Ectodermal cell (in vitro differentiated cells): ENCODE measurements around the gene NACC2. TPM values are rescaled to one million over a fixed set of nuclear protein-coding genes. Genes with fewer than 3 reads are reported as not detected.

Experiments used
- H3K27ac ChIP-seq: 2 replicates; pipeline ENCODE4 v1.7.0; 2013; ENCODE audit warnings: mild to moderate bottlenecking, low read depth, low read length; ENCODE audit not compliant: insufficient read depth, poor library complexity, severe bottlenecking
- H3K27me3 ChIP-seq: 2 replicates; pipeline ENCODE4 v1.7.0; 2013; ENCODE audit warnings: mild to moderate bottlenecking, low read length; ENCODE audit not compliant: insufficient read depth, control insufficient read depth, poor library complexity, severe bottlenecking
- H3K36me3 ChIP-seq: one replicate; pipeline ENCODE4 v1.7.0; 2013; ENCODE audit warnings: low read length; ENCODE audit not compliant: control insufficient read depth, insufficient read depth
- H3K4me1 ChIP-seq: one replicate; pipeline ENCODE4 v1.7.0; 2013; ENCODE audit warnings: low read length; ENCODE audit not compliant: control insufficient read depth, insufficient read depth
- H3K4me3 ChIP-seq: 2 replicates; pipeline ENCODE4 v1.7.0; 2013; ENCODE audit warnings: low read depth, low read length, control low read depth; ENCODE audit not compliant: insufficient read depth
- H3K9me3 ChIP-seq: 2 replicates; pipeline ENCODE4 v1.7.0; 2013; ENCODE audit warnings: mild to moderate bottlenecking, low read length, moderate library complexity; ENCODE audit not compliant: control insufficient read depth
- WGBS, 2 experiments: methylation state at CpG; one replicate each; pipeline ENCODE4 v1.1.7; 2013; ENCODE audit warnings: missing lambda C conversion rate in 2 of 2; 5-methylcytosine and 5-hydroxymethylcytosine counted together
- polyA plus RNA-seq, 4 experiments: library from polyadenylated mRNA; stranded (reverse); fragments of 50-300 nt; gene quantifications; one replicate each; pipeline ENCODE4 v1.2.3, GENCODE V29; 2013

The NACC2 gene
- 5.1 TPM for polyA plus RNA-seq (2013, experiment 1 of 4)
- polyA plus RNA-seq (2013, experiment 2 of 4), result 5.8 TPM
- polyA plus RNA-seq (2013, experiment 3 of 4), result 4.9 TPM
- 4.5 TPM for polyA plus RNA-seq (2013, experiment 4 of 4)

DNA sequence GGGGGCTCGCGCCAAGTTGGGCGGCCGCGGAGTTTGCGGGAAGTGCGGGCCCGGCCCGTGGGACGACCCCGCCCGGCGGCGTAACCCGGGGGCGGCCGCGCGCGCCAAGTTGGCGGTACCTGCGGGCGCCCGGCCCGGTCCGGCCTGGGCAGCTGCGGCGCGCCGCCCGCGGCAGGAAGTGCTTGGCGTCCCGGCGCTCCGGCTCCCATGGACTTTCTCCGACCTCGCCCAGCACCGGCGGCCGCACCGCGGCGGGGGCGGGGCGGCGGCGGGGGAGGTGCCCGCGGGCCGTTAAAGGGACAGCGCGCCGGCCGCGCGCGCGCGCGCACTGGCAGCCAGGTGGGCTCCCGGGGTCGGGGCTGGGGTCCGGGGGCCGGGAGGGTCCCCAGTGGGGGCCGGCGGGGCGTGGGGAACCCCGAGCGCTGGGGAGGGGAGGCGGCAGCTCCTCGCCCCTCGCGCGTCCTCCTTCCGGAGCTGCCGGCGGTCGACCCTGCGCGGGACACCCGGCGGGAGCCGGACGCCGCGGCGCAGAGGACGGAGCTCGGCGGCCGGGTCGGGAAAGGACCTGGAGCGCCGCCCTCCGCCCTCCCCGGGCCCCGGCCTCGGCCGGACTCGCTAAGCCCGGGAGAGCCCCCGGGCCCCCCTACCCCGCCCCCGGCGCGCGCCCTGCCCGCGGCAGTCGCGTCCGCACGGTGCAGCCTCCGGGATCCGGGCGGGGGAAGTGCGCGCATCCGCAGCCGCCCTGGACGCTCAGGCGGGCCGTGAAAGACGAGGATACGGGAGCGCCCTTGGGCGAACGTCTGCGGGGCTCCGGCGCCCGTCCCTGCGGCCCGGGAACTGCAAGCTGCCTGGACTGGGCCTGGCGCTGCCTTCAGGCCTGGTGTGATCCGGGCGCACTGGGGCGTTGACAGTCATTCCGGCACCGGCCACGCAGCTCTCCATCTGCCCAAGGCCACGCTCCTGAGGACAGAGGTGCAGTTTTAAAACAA, at the start of gene NACC2:
NACC2 (minus strand) TSS at position 220 of the 989 bp plus-strand sequence. CDS start 44,768 bp downstream, outside the sequence.
- H3K9me3 ChIP-seq, result no peaks in the 10 kb centered on the region
- 3% methylated on average over 143 of the region's 143 CpGs for WGBS, 2 experiments
- H3K4me1 ChIP-seq, result peaks cover 39% of the 10 kb centered on the region
- peak within 1 kb of the TSS; percentile 52 for H3K4me3 ChIP-seq
- H3K27me3 ChIP-seq, result peaks cover 39% of the 10 kb centered on the region
- H3K36me3 ChIP-seq, result no peaks in the 10 kb centered on the region
- H3K27ac ChIP-seq, result no peak within 1 kb of the TSS

- Histone ChIP-seq H3K4me3 (no peak overlapping the region), H3K27ac (no peak overlapping the region), H3K4me1 (peaks cover 13% of the 10 kb centered on the region), H3K9me3 (no peaks in the 10 kb centered on the region), H3K36me3 (no peaks in the 10 kb centered on the region), H3K27me3 (peaks cover 2% of the 10 kb centered on the region)
- WGBS, 2 experiments, result 93 to 94% methylated on average over 11 of the region's 11 CpGs
Observed at GRCh38 chr9:136144450-136144849, 49.4 kb upstream of the NACC2 start.

DNA sequence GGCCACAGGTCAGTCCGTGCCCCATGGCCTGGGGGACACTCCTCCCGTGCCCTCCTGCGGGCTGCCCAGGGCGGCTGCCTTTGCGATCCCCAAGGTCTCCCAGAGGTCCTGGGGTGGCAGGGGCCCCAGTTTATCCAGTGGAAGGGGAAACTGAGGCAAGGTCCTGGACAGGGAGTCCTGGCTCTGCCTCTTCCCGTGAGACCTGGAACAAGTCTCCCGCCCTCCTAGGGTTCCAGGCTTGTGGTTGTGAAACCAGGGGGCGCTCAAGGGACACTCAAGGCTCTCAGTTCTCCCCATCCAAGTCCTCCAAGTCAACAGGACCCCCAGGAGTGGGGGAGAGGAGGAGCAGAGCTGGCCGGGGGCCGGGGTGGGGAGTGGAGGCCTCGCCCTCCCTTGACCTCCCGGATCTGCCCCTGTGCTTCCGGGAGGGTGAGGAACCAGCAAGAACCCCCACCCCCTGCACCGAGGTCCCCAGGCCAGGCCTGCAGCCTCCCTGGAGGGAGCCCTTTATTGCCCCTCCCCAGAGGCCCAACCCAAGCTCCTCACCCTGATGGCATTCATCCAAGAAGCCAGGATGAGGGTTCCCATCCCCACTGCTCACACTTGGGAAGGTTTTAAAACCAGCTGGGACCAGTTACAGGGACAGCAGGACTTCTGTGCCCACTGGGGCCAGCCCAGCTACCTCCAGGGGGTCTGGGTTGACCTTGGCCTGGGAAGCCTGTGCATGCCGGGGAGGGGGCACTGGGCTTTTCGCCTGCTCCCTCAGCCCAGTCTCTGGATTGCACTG, 48.3 kb upstream of the NACC2 start:
- Histone ChIP-seq H3K36me3 (no peaks in the 10 kb centered on the region), H3K27me3 (no peaks in the 10 kb centered on the region), H3K4me3 (no peak overlapping the region), H3K4me1 (peaks cover 6% of the 10 kb centered on the region), H3K9me3 (no peaks in the 10 kb centered on the region), H3K27ac (no peak overlapping the region)
- WGBS, 2 experiments, result 60 to 63% methylated on average over 15 to 16 of the region's 16 CpGs

- Histone ChIP-seq H3K36me3 (no peaks in the 10 kb centered on the region), H3K27me3 (no peaks in the 10 kb centered on the region), H3K4me1 (peaks cover under 1% of the 10 kb centered on the region), H3K9me3 (no peaks in the 10 kb centered on the region), H3K27ac (no peak overlapping the region), H3K4me3 (no peak overlapping the region)
- 49 to 51% methylated on average over 13 of the region's 13 CpGs for WGBS, 2 experiments
Observed at GRCh38 chr9:136142859-136143214, 47.7 kb upstream of the NACC2 start.

- H3K4me3 ChIP-seq, result no peak overlapping the region
- H3K4me1 ChIP-seq, result no peaks in the 10 kb centered on the region
- H3K36me3 ChIP-seq, result no peaks in the 10 kb centered on the region
- no peaks in the 10 kb centered on the region for H3K9me3 ChIP-seq
- no peak overlapping the region for H3K27ac ChIP-seq
- no peaks in the 10 kb centered on the region for H3K27me3 ChIP-seq
- WGBS, 2 experiments, result 72 to 73% methylated on average over 6 of the region's 6 CpGs
Observed at GRCh38 chr9:136142414-136142796, 47.3 kb upstream of the NACC2 start.

- H3K27ac ChIP-seq, result no peak overlapping the region
- H3K9me3 ChIP-seq, result no peaks in the 10 kb centered on the region
- WGBS, 2 experiments, result 87 to 88% methylated on average over 19 of the region's 19 CpGs
- no peaks in the 10 kb centered on the region for H3K36me3 ChIP-seq
- no peak overlapping the region for H3K4me3 ChIP-seq
- no peaks in the 10 kb centered on the region for H3K27me3 ChIP-seq
- H3K4me1 ChIP-seq, result no peaks in the 10 kb centered on the region
Observed at GRCh38 chr9:136141682-136142413, 46.8 kb upstream of the NACC2 start.

- Histone ChIP-seq H3K4me1 (no peaks in the 10 kb centered on the region), H3K9me3 (no peaks in the 10 kb centered on the region), H3K36me3 (no peaks in the 10 kb centered on the region), H3K27ac (no peak overlapping the region), H3K27me3 (no peaks in the 10 kb centered on the region), H3K4me3 (no peak overlapping the region)
- WGBS, 2 experiments, result 84 to 91% methylated on average over 13 to 14 of the region's 14 CpGs
Observed at GRCh38 chr9:136140966-136141365, 45.9 kb upstream of the NACC2 start.

DNA sequence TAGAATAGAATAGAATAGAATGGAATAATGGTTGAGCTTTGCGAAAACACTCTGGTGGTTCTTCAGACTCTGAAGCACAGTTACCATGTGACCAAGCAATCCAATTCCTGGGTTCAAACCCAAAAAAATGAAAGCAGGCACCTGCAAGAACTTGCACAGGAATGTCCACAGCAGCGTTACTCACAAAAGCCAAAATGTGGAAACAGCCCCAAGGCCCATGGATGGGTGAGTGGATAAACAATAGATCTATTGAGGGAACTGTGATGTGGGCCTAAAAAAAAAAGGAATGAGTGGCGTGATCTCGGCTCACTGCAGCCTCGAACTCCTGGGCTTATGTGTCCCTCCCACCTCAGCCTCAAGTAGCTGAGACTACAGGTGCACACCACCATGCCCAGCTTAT, 45.0 kb upstream of the NACC2 start:
- 91 to 95% methylated on average over 5 of the region's 5 CpGs for WGBS, 2 experiments
- Histone ChIP-seq H3K4me1 (no peaks in the 10 kb centered on the region), H3K36me3 (no peaks in the 10 kb centered on the region), H3K4me3 (no peak overlapping the region), H3K27me3 (peaks cover 4% of the 10 kb centered on the region), H3K9me3 (no peaks in the 10 kb centered on the region), H3K27ac (no peak overlapping the region)

DNA sequence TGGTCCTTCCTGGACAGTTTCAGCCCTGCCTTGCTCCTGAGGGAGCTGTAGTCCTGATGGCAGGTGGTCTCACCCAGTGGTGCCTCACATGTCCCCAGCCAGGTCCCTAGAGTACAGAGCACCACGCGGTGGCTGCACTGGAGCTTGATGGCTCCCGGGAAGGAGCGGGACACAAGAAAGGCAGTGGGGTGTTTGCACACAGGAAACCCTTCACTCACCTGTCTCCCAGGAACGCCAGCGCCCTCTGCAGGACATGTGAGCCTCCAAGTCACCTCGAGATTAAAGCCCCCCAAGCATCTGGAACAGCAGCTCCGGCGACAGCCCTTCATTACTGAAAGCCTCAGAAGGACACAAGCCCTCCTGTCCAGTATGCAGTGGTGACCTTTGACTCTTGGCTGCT, 43.5 kb upstream of the NACC2 start:
- no peak overlapping the region for H3K27ac ChIP-seq
- no peak overlapping the region for H3K4me3 ChIP-seq
- 23 to 26% methylated on average over 9 of the region's 9 CpGs for WGBS, 2 experiments
- peaks cover 16% of the 10 kb centered on the region for H3K27me3 ChIP-seq
- H3K36me3 ChIP-seq, result no peaks in the 10 kb centered on the region
- no peaks in the 10 kb centered on the region for H3K9me3 ChIP-seq
- H3K4me1 ChIP-seq, result peaks cover 7% of the 10 kb centered on the region
